Fibroblast of mammary gland (primary cell): ENCODE measurements around the gene PPY.
"Not testable (repeated sequence)": the region's sequence is repeated elsewhere in the genome, so short reads cannot be mapped to it uniquely, and the experiment has no call there.

Experiments
- DNase-seq: peaks from one replicate; pipeline ENCODE4 v3.0.0-alpha.2; 2010; ENCODE audit warnings: low read depth
- H3K4me3 ChIP-seq: 2 replicates; pipeline ENCODE4 v1.5.1; 2011; ENCODE audit warnings: low read depth, mild to moderate bottlenecking, low read length, moderate library complexity; ENCODE audit not compliant: control insufficient read depth
- CTCF ChIP-seq: conservative IDR thresholded peaks from 2 replicates; pipeline ENCODE4 v1.5.1; 2011; ENCODE audit warnings: low read depth, low read length, inconsistent platforms; ENCODE audit not compliant: control insufficient read depth, insufficient read depth

The PPY gene

GRCh38 chr17:43966276-43966675 lies 24.0 kb upstream of the PPY start:
- no peak overlapping the region for H3K4me3 ChIP-seq
- no peak for DNase-seq

GRCh38 chr17:43962479-43962878 lies 20.2 kb upstream of the PPY start:
- no peak overlapping the region for H3K4me3 ChIP-seq
- no peak for DNase-seq
- no peak for TF ChIP-seq CTCF

More at GRCh38 chr17:43966276-43966675, 24.0 kb upstream of the PPY start:
- TF ChIP-seq CTCF, result no peak

GRCh38 chr17:43961954-43962353 lies 19.7 kb upstream of the PPY start:
- H3K4me3 ChIP-seq, result no peak overlapping the region
- DNase-seq, result no peak
- no peak for TF ChIP-seq CTCF

- not testable (repeated sequence) for DNase-seq
These were observed 19.0 kb upstream of the PPY start for GRCh38 chr17:43961292-43961691.

GRCh38 chr17:43958748-43959352 lies 16.6 kb upstream of the PPY start:
- DNase-seq, result peak; percentile 65
- TF ChIP-seq CTCF, result no peak
- H3K4me3 ChIP-seq, result no peak overlapping the region

More at GRCh38 chr17:43961292-43961691, 19.0 kb upstream of the PPY start:
- not testable (repeated sequence) for H3K4me3 ChIP-seq

- peak; percentile 23 for DNase-seq
- TF ChIP-seq CTCF, result no peak
- no peak overlapping the region for H3K4me3 ChIP-seq
These were observed 13.9 kb upstream of the PPY start for GRCh38 chr17:43956222-43956621.

GRCh38 chr17:43953746-43954145 lies 11.5 kb upstream of the PPY start, which contains the start of gene PYY:
PYY (minus strand) TSS chr17:43953940; CDS start chr17:43953483, 457 bp downstream.
- TF ChIP-seq CTCF, result no peak
- no peak within 1 kb of the TSS for H3K4me3 ChIP-seq

More at GRCh38 chr17:43953746-43954145, 11.5 kb upstream of the PPY start, which contains the start of gene PYY:
- DNase-seq, result no peak
